K562 (cell line): Measurements from ENCODE around the gene GXYLT2. TPM values are rescaled to one million over a fixed set of nuclear protein-coding genes. Genes with fewer than 3 reads are reported as not detected.

Experiments used
- ATAC-seq: fragments of 200-7000 bp; cut with Tn5 transposase; 3 replicates; pipeline ENCODE4 v1.9.1; 2020; ENCODE audit warnings: moderate library complexity
- BruUV-seq: library from RNA; stranded (reverse); fragments of 400-500 nt; replicated peaks from 2 replicates; lab custom pipeline; 2021; lab: Mats Ljungman, UMichigan
- CTCF ChIA-PET: fragments of 300-600 bp; formaldehyde crosslinking; extraction: SDS; loops from one replicate; lab custom pipeline; 2021; ENCODE audit warnings: low intra/inter-chr PET ratio; lab: Yijun Ruan, JAX
- POLR2A ChIA-PET: fragments of 300-600, 350-650 bp; sonication (Branson Sonifier 250); formaldehyde crosslinking; extraction: SDS; loops from one replicate; lab custom pipeline; 2021; ENCODE audit warnings: antibody characterized with exemption, inconsistent platforms; lab: Yijun Ruan, JAX
- DNase-seq, 4 experiments: peaks; one replicate each; pipeline versions ENCODE4 v3.0.0 to v3.0.0-alpha.2; 2011 to 2018; ENCODE audit warnings: low spot score in 3 of 4, mixed read lengths in 3 of 4; ENCODE audit errors: extremely low read depth in 1 of 4
- FAIRE-seq: peaks from 2 replicates; lab custom pipeline; 2011; peaks lifted over from hg19 to GRCh38; lab: Jason Lieb, UNC
- H2AFZ ChIP-seq: 2 replicates; pipeline ENCODE4 v1.6.0; 2011; ENCODE audit warnings: low read depth, low read length, control low read depth, inconsistent platforms
- H3K27ac ChIP-seq: fragments of 200-600 bp; 3 replicates; pipeline ENCODE4 v1.8.0; 2011; ENCODE audit warnings: low read depth, mild to moderate bottlenecking, control low read depth, inconsistent platforms, low read length, moderate library complexity, mixed read lengths; ENCODE audit errors: extremely low read depth
- H3K27me3 ChIP-seq, 2 experiments: fragments of 300-600 bp in 1 of 2; 2 replicates in 1 of 2; 3 replicates in 1 of 2; pipeline versions ENCODE4 v1.6.0 to v1.8.0; 2011; ENCODE audit warnings: inconsistent platforms in 2 of 2, low read length in 2 of 2, mild to moderate bottlenecking in 1 of 2, mixed read lengths in 1 of 2, moderate library complexity in 1 of 2; ENCODE audit not compliant: control insufficient read depth in 2 of 2, insufficient read depth in 2 of 2
- H3K36me3 ChIP-seq: fragments of 300-600 bp; 3 replicates; pipeline ENCODE4 v1.8.0; 2011; ENCODE audit warnings: mild to moderate bottlenecking, low read length, inconsistent platforms; ENCODE audit not compliant: control insufficient read depth, insufficient read depth
- H3K4me1 ChIP-seq, 2 experiments: fragments of 200-600 bp in 1 of 2; replicated peaks in 1 of 2; 2 replicates in 1 of 2; 3 replicates in 1 of 2; pipeline versions ENCODE4 v1.5.1 to v1.8.0; 2011; ENCODE audit warnings: inconsistent platforms in 2 of 2, low read length in 2 of 2, mild to moderate bottlenecking in 1 of 2, mixed read lengths in 1 of 2, moderate library complexity in 1 of 2; ENCODE audit not compliant: control insufficient read depth in 2 of 2, insufficient read depth in 2 of 2
- H3K4me2 ChIP-seq: 2 replicates; pipeline ENCODE4 v1.6.1; 2011; ENCODE audit warnings: low read length, control low read depth, inconsistent platforms, mixed read lengths; ENCODE audit not compliant: insufficient read depth
- H3K4me3 ChIP-seq: fragments of 200-600 bp; sonication (generic), shearing (Covaris generic); 2 replicates; pipeline ENCODE4 v1.5.1; 2016; ENCODE audit warnings: control low read depth, inconsistent platforms
- H3K79me2 ChIP-seq: fragments of 200-600 bp; 3 replicates; pipeline ENCODE4 v1.8.0; 2011; ENCODE audit warnings: low read length, inconsistent platforms; ENCODE audit not compliant: control insufficient read depth, insufficient read depth
- H3K9ac ChIP-seq, 2 experiments: 2 replicates each; pipeline versions ENCODE4 v1.6.0 to v1.6.1; 2011; ENCODE audit warnings: low read depth in 2 of 2, low read length in 2 of 2, control low read depth in 1 of 2, inconsistent platforms in 1 of 2, mild to moderate bottlenecking in 1 of 2, mixed read lengths in 1 of 2; ENCODE audit not compliant: insufficient read depth in 1 of 2
- H3K9me1 ChIP-seq: one replicate; pipeline ENCODE4 v1.6.0; 2011; ENCODE audit warnings: inconsistent platforms, mild to moderate bottlenecking, low read length, moderate library complexity; ENCODE audit not compliant: control insufficient read depth, insufficient read depth
- H3K9me3 ChIP-seq: replicated peaks from 2 replicates; pipeline ENCODE4 v1.5.1; 2011; ENCODE audit warnings: low read depth, low read length, inconsistent platforms; ENCODE audit not compliant: control insufficient read depth, insufficient read depth
- H4K20me1 ChIP-seq: replicated peaks from 2 replicates; pipeline ENCODE4 v1.6.1; 2011; ENCODE audit warnings: low read length, inconsistent platforms, mixed read lengths; ENCODE audit not compliant: control insufficient read depth, insufficient read depth
- CBFA2T3 ChIP-seq: fragments of 450-650 bp; IDR thresholded peaks from 2 replicates; pipeline ENCODE4 v1.6.1; 2017
- ETS1 ChIP-seq: conservative IDR thresholded peaks from 2 replicates; pipeline ENCODE4 v1.6.1; 2011; ENCODE audit warnings: low read depth, mild to moderate bottlenecking, low read length; ENCODE audit not compliant: control insufficient read depth
- ILK ChIP-seq: fragments of 450-650 bp; IDR thresholded peaks from 2 replicates; pipeline ENCODE4 v1.6.1; 2016; ENCODE audit warnings: missing genetic modification characterization, low read depth, mild to moderate bottlenecking, missing compliant biosample characterization, moderate library complexity, borderline replicate concordance
- MTF1 ChIP-seq: fragments of 250-450 bp; sonication (Bioruptor Pico); IDR thresholded peaks from 2 replicates; pipeline ENCODE4 v1.9.0; 2021; ENCODE audit warnings: moderate library complexity, mild to moderate bottlenecking, inconsistent platforms, borderline replicate concordance
- NBN ChIP-seq: fragments of 450-650 bp; IDR thresholded peaks from 2 replicates; pipeline ENCODE4 v1.6.1; 2016; ENCODE audit warnings: low read depth, mild to moderate bottlenecking
- SP2 ChIP-seq: IDR thresholded peaks from 2 replicates; pipeline ENCODE4 v1.6.1; 2011; ENCODE audit warnings: mild to moderate bottlenecking, low read depth, low read length, moderate library complexity; ENCODE audit not compliant: poor library complexity, severe bottlenecking; ENCODE audit errors: extremely low read depth
- YY1 ChIP-seq, 3 experiments: IDR thresholded peaks; 2 replicates each; pipeline ENCODE4 v1.6.1; 2011; ENCODE audit warnings: low read length in 2 of 3, mild to moderate bottlenecking in 2 of 3, moderate library complexity in 2 of 3, borderline replicate concordance in 1 of 3, control low read depth in 1 of 3, low read depth in 1 of 3; ENCODE audit not compliant: insufficient read depth in 3 of 3, insufficient replicate concordance in 2 of 3, control insufficient read depth in 1 of 3, insufficient read length in 1 of 3; ENCODE audit errors: extremely low read depth in 1 of 3
- WGBS: fragments of 100-300 bp; shearing (Covaris generic); methylation state at CpG from one replicate; pipeline ENCODE4 v1.1.6; 2016; ENCODE audit warnings: low coverage, mixed read lengths; ENCODE audit not compliant: insufficient coverage; ENCODE audit errors: missing lambda C conversion rate; 5-methylcytosine and 5-hydroxymethylcytosine counted together
- in situ Hi-C: fragments of 300-500 bp; cut with MboI; formaldehyde crosslinking; loops from 4 replicates; pipeline ENCODE4 v1.15.0; 2018; ENCODE audit warnings: inconsistent platforms, mixed read lengths
- intact Hi-C: fragments of 100-400 bp; cut with micrococcal nuclease; formaldehyde crosslinking; loops from 2 replicates; pipeline ENCODE4 v1.14.2; 2022
- polyA plus RNA-seq, 8 experiments: library from polyadenylated mRNA; depleted of rRNA in 4 of 8; stranded (reverse) in 5 of 8; unstranded in 3 of 8; fragments of >200 nt; fragmentation: Nextera tagmentation in 2 of 8; fragmentation: Illumina TruSeq in 1 of 8; extraction: Ambion mirVana in 2 of 8; extraction: Trizol in 1 of 8; gene quantifications; 2 replicates each; pipeline versions ENCODE4 v1.2.1 to v1.2.3, GENCODE V29; 2011 to 2014; ENCODE audit warnings: inconsistent platforms in 1 of 8, missing spikeins in 1 of 8
- total RNA-seq, 7 experiments: library from RNA; depleted of rRNA in 6 of 7; stranded (reverse); fragments of >200 nt in 6 of 7; fragmentation: Illumina TruSeq in 2 of 7; extraction: Trizol in 2 of 7; gene quantifications; 2 replicates each; pipeline versions ENCODE4 v1.2.1 to v1.2.3, GENCODE V29; 2011 to 2021; ENCODE audit warnings: low replicate concordance in 1 of 7
- TF ChIP-seq, protein P1 (sequence below): fragments of 250-450 bp; sonication (Bioruptor Pico); IDR thresholded peaks from 2 replicates; pipeline ENCODE4 v1.8.0; 2021; ENCODE audit warnings: borderline replicate concordance, mild to moderate bottlenecking, moderate library complexity; ENCODE audit not compliant: poor library complexity, severe bottlenecking
- TF ChIP-seq, protein P2 (sequence below): fragments of 250-450 bp; sonication (Bioruptor Pico); IDR thresholded peaks from 2 replicates; pipeline ENCODE4 v1.4.0; 2020
- TF ChIP-seq, protein P3 (sequence below), 2 experiments: fragments of 450-650 bp; conservative IDR thresholded peaks; 2 replicates each; pipeline ENCODE4 v1.6.1; 2017; ENCODE audit warnings: mild to moderate bottlenecking in 2 of 2, moderate library complexity in 2 of 2

The GXYLT2 gene
- total and polyA plus RNA-seq, 9 of the 15 experiments (the other 6 are each of a cell fraction or from before 2014, with no cell fraction given), result 0.71 to 6.0 (median 3.3) TPM

- TF ChIP-seq ETS1, result no peak
- no peak for TF ChIP-seq YY1 (IDR thresholded peaks at IDR 0.05; ENCODE audit: borderline replicate concordance in 1 of 3, control insufficient read depth in 1 of 3, extremely low read depth in 1 of 3, insufficient read depth in 3 of 3, insufficient read length in 1 of 3, insufficient replicate concordance in 2 of 3, low read depth in 1 of 3, low read length in 2 of 3)
- no peak for TF ChIP-seq NBN
- TF ChIP-seq CBFA2T3, result no peak
- TF ChIP-seq, all 486 proteins: peak for 0
These were observed 27.8 kb upstream of the GXYLT2 start (continued) for GRCh38 chr3:72860053-72860452.

DNA sequence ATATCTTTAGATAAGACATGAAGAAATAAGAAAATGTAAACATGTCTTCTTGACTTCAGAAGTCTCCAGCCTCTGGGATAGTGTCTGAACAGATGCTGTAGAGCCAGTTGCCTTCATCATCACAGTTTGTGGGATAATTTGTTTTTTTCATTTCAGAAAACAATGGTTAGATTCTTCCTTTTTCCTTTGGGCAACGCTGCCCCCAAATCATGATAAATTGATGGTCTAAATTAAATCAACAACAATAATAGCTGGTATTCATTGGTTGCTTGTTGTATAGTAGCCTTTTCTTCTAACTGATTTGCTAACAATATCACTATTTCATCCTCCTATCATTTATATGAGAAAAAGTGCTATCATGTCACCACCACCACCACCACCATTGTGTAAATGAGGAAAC is 27.0 kb upstream of the GXYLT2 start:
- Histone ChIP-seq H3K9me1 (no peaks in the 10 kb centered on the region), H2AFZ (no peak overlapping the region), H3K9me3 (no peaks in the 10 kb centered on the region), H3K36me3 (no peaks in the 10 kb centered on the region), H3K4me2 (no peak overlapping the region), H3K4me1 (0 out of 5 replicates have a peak, but pooled peaks cover 0 to 3% of the 10 kb centered on the region in 2 experiments), H3K27ac (no peak overlapping the region), H3K79me2 (no peaks in the 10 kb centered on the region), H4K20me1 (no peaks in the 10 kb centered on the region), H3K9ac (no peak overlapping the region), H3K27me3 (no peaks in the 10 kb centered on the region), H3K4me3 (no peak overlapping the region)
- ChIA-PET POLR2A (no interaction called here), CTCF (interaction anchor here (0.7 kb wide), 1 partner anchor 979 kb away, joined by 3 read pairs; no protein-coding TSS in a partner anchor)
- no TSS peak for BruUV-seq
- intact Hi-C loops, result no loop called here
- in situ Hi-C loops, result no loop called here
- ATAC-seq, result no peak
- no peak for DNase-seq
- no peak for FAIRE-seq
- WGBS, result 11% methylated on average over 1 of the region's 1 CpG
- TF ChIP-seq, protein P1, sequence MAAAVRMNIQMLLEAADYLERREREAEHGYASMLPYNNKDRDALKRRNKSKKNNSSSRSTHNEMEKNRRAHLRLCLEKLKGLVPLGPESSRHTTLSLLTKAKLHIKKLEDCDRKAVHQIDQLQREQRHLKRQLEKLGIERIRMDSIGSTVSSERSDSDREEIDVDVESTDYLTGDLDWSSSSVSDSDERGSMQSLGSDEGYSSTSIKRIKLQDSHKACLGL (CRISPR knock-in tag), result no peak
- TF ChIP-seq ILK (tag), result no peak
- TF ChIP-seq SP2, result no peak
- no peak for TF ChIP-seq MTF1
- TF ChIP-seq, protein P2, sequence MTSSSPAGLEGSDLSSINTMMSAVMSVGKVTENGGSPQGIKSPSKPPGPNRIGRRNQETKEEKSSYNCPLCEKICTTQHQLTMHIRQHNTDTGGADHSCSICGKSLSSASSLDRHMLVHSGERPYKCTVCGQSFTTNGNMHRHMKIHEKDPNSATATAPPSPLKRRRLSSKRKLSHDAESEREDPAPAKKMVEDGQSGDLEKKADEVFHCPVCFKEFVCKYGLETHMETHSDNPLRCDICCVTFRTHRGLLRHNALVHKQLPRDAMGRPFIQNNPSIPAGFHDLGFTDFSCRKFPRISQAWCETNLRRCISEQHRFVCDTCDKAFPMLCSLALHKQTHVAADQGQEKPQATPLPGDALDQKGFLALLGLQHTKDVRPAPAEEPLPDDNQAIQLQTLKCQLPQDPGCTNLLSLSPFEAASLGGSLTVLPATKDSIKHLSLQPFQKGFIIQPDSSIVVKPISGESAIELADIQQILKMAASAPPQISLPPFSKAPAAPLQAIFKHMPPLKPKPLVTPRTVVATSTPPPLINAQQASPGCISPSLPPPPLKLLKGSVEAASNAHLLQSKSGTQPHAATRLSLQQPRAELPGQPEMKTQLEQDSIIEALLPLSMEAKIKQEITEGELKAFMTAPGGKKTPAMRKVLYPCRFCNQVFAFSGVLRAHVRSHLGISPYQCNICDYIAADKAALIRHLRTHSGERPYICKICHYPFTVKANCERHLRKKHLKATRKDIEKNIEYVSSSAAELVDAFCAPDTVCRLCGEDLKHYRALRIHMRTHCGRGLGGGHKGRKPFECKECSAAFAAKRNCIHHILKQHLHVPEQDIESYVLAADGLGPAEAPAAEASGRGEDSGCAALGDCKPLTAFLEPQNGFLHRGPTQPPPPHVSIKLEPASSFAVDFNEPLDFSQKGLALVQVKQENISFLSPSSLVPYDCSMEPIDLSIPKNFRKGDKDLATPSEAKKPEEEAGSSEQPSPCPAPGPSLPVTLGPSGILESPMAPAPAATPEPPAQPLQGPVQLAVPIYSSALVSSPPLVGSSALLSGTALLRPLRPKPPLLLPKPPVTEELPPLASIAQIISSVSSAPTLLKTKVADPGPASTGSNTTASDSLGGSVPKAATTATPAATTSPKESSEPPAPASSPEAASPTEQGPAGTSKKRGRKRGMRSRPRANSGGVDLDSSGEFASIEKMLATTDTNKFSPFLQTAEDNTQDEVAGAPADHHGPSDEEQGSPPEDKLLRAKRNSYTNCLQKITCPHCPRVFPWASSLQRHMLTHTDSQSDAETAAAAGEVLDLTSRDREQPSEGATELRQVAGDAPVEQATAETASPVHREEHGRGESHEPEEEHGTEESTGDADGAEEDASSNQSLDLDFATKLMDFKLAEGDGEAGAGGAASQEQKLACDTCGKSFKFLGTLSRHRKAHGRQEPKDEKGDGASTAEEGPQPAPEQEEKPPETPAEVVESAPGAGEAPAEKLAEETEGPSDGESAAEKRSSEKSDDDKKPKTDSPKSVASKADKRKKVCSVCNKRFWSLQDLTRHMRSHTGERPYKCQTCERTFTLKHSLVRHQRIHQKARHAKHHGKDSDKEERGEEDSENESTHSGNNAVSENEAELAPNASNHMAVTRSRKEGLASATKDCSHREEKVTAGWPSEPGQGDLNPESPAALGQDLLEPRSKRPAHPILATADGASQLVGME (CRISPR knock-in tag), result no peak
- TF ChIP-seq, protein P3, sequence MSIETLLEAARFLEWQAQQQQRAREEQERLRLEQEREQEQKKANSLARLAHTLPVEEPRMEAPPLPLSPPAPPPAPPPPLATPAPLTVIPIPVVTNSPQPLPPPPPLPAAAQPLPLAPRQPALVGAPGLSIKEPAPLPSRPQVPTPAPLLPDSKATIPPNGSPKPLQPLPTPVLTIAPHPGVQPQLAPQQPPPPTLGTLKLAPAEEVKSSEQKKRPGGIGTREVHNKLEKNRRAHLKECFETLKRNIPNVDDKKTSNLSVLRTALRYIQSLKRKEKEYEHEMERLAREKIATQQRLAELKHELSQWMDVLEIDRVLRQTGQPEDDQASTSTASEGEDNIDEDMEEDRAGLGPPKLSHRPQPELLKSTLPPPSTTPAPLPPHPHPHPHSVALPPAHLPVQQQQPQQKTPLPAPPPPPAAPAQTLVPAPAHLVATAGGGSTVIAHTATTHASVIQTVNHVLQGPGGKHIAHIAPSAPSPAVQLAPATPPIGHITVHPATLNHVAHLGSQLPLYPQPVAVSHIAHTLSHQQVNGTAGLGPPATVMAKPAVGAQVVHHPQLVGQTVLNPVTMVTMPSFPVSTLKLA (conservative IDR thresholded peaks at IDR 0.05), result no peak
